Mammary epithelial cell (primary cell): Measurements from ENCODE around the gene DNAH10.

ENCODE experiments used
- EZH2 ChIP-seq: IDR thresholded peaks from 2 replicates; pipeline ENCODE4 v1.6.1; 2012; ENCODE audit warnings: low read length, inconsistent platforms, borderline replicate concordance
- TF ChIP-seq, protein P1 (sequence below), 2 donors: IDR thresholded peaks in 1 of 2; conservative IDR thresholded peaks in 1 of 2; 2 replicates each; pipeline ENCODE4 v1.5.1; 2011 to 2012; ENCODE audit warnings: inconsistent platforms in 2 of 2, low read length in 2 of 2, mild to moderate bottlenecking in 2 of 2, control low read depth in 1 of 2, low read depth in 1 of 2; ENCODE audit not compliant: insufficient read depth in 1 of 2; ENCODE audit errors: extremely low read depth in 1 of 2

DNA sequence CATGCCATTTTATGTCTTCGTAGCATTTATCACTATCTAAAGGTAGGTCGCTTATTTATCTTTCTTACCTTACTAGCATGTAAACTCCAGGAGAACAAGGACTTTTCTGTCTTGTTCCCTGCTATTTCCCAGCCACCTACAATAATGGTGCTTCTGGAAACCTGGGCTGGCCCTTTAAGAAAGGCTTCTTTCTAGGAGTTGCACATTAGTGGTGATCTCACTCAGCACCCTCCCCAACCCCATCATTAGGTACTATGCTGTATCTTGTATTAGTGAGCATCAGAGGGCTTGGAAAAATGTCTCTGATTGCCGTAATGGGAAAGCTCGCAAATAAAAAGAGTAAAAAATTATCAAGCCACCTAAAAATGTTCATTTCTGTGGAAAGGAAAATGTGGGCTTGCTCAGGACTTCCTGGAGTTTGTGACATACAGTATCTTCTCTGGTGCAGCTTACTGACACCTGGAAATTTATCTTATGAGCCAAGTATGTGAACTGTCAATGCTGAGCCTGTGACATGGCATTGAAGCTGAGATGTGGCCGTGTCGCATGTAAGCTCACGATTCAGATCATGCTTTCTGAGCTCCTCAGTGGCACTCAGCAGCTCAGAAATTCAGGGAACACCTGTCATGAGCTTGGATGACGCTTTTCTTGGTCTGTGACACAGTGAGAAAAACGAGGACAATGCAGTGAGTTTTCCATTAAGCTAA lies 198.1 kb downstream of the DNAH10 start:
- TF ChIP-seq, protein P1, sequence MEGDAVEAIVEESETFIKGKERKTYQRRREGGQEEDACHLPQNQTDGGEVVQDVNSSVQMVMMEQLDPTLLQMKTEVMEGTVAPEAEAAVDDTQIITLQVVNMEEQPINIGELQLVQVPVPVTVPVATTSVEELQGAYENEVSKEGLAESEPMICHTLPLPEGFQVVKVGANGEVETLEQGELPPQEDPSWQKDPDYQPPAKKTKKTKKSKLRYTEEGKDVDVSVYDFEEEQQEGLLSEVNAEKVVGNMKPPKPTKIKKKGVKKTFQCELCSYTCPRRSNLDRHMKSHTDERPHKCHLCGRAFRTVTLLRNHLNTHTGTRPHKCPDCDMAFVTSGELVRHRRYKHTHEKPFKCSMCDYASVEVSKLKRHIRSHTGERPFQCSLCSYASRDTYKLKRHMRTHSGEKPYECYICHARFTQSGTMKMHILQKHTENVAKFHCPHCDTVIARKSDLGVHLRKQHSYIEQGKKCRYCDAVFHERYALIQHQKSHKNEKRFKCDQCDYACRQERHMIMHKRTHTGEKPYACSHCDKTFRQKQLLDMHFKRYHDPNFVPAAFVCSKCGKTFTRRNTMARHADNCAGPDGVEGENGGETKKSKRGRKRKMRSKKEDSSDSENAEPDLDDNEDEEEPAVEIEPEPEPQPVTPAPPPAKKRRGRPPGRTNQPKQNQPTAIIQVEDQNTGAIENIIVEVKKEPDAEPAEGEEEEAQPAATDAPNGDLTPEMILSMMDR (conservative IDR thresholded peaks at IDR 0.05 in 1 of 2, IDR thresholded peaks at IDR 0.05 in 1 of 2; ENCODE audit: extremely low read depth in 1 of 2, insufficient read depth in 1 of 2, low read depth in 1 of 2, low read length in 2 of 2), result no peak
- no peak for TF ChIP-seq EZH2
